ENCODE data around the gene CIRBP.
"Not testable (repeated sequence)": the region's sequence is repeated elsewhere in the genome, so short reads cannot be mapped to it uniquely, and the experiment has no call there.

CIRBP gene

GRCh38 chr19:1294688-1295087 lies 25.6 kb downstream of the CIRBP start:
- DNase-seq = no peak

GRCh38 chr19:1295169-1296012 lies 26.3 kb downstream of the CIRBP start:
- no peak for DNase-seq

- DNase-seq = no peak
Measured at GRCh38 chr19:1296078-1296477, 26.9 kb downstream of the CIRBP start.

GRCh38 chr19:1296575-1297271 lies 27.6 kb downstream of the CIRBP start:
- no peak for DNase-seq

GRCh38 chr19:1298235-1298634 lies 29.1 kb downstream of the CIRBP start:
- no peak for DNase-seq

GRCh38 chr19:1299801-1300200 lies 30.7 kb downstream of the CIRBP start:
- DNase-seq = no peak

- DNase-seq = no peak
Measured at GRCh38 chr19:1300744-1301490, 31.8 kb downstream of the CIRBP start.

- DNase-seq = no peak
Measured at GRCh38 chr19:1302533-1303239, 33.6 kb downstream of the CIRBP start.

GRCh38 chr19:1304197-1304924 lies 35.2 kb downstream of the CIRBP start:
- DNase-seq = no peak

- not testable (repeated sequence) for DNase-seq
Measured at GRCh38 chr19:1305354-1305753, 36.2 kb downstream of the CIRBP start.

- peak; percentile 40 for DNase-seq
Measured at GRCh38 chr19:1307320-1307719, 38.2 kb downstream of the CIRBP start.

- DNase-seq = no peak
Measured at GRCh38 chr19:1307755-1308303, 38.7 kb downstream of the CIRBP start.

- DNase-seq = no peak
Measured at GRCh38 chr19:1308718-1309117, 39.6 kb downstream of the CIRBP start.

GRCh38 chr19:1309977-1310852 lies 41.1 kb downstream of the CIRBP start:
- DNase-seq = no peak

- DNase-seq = no peak
Measured at GRCh38 chr19:1310853-1311180, 41.7 kb downstream of the CIRBP start.

GRCh38 chr19:1311543-1312091 lies 42.5 kb downstream of the CIRBP start:
- DNase-seq = no peak

GRCh38 chr19:1312767-1313694 lies 43.9 kb downstream of the CIRBP start:
- DNase-seq = no peak

- DNase-seq = no peak
Measured at GRCh38 chr19:1313695-1314613, 44.8 kb downstream of the CIRBP start.
